Neural cell (in vitro differentiated cells): ENCODE data around the gene RASA4. TPM values are rescaled to one million over a fixed set of nuclear protein-coding genes. Genes with fewer than 3 reads are reported as not detected.
"Not testable (repeated sequence)": the region's sequence is repeated elsewhere in the genome, so short reads cannot be mapped to it uniquely, and the experiment has no call there.

Source experiments
- H2AFZ ChIP-seq: fragments of 200-600, 300-800 bp; sonication (generic), shearing (Covaris generic); 2 replicates; pipeline ENCODE4 v1.6.0; 2014; ENCODE audit warnings: low read depth, mild to moderate bottlenecking, antibody characterized with exemption, low read length, moderate library complexity
- H3F3A ChIP-seq: fragments of 200-600 bp; shearing (Covaris generic); 2 replicates; pipeline ENCODE4 v1.6.1; 2016; ENCODE audit warnings: mild to moderate bottlenecking, moderate library complexity, mixed read lengths, antibody characterized with exemption, low read length; ENCODE audit not compliant: insufficient read depth, poor library complexity, severe bottlenecking
- H3K27ac ChIP-seq: fragments of 200-600, 300-800 bp; sonication (generic), shearing (Covaris generic); 2 replicates; pipeline ENCODE4 v1.5.1; 2014; ENCODE audit warnings: mild to moderate bottlenecking, low read length, moderate library complexity
- H3K27me3 ChIP-seq: fragments of 300-800, 200-600 bp; sonication (generic), shearing (Covaris generic); 2 replicates; pipeline ENCODE4 v1.6.0; 2014; ENCODE audit warnings: mild to moderate bottlenecking, low read depth, low read length, moderate library complexity; ENCODE audit not compliant: insufficient read depth
- H3K36me3 ChIP-seq: fragments of 300-800, 200-600 bp; sonication (generic), shearing (Covaris generic); 2 replicates; pipeline ENCODE4 v1.5.1; 2014; ENCODE audit warnings: mild to moderate bottlenecking, antibody characterized with exemption, low read length, moderate library complexity; ENCODE audit not compliant: insufficient read depth
- H3K4me2 ChIP-seq: fragments of 300-800, 200-600 bp; sonication (generic), shearing (Covaris generic); 2 replicates; pipeline ENCODE4 v1.6.0; 2014; ENCODE audit warnings: mild to moderate bottlenecking, low read length
- H3K4me3 ChIP-seq: fragments of 300-800, 200-600 bp; sonication (generic), shearing (Covaris generic); 2 replicates; pipeline ENCODE4 v1.5.1; 2014; ENCODE audit warnings: mild to moderate bottlenecking, low read length, moderate library complexity
- H3K79me2 ChIP-seq: fragments of 200-600 bp; shearing (Covaris generic); replicated peaks from 2 replicates; pipeline ENCODE4 v1.6.0; 2014; ENCODE audit warnings: mild to moderate bottlenecking, low read length, moderate library complexity; ENCODE audit not compliant: insufficient read depth
- H3K9ac ChIP-seq: fragments of 300-800, 200-600 bp; sonication (generic), shearing (Covaris generic); 2 replicates; pipeline ENCODE4 v1.6.1; 2016; ENCODE audit warnings: mild to moderate bottlenecking, low read length, mixed read lengths
- H3K9me2 ChIP-seq: fragments of 200-600 bp; shearing (Covaris generic); 2 replicates; pipeline ENCODE4 v1.6.1; 2016; ENCODE audit warnings: mild to moderate bottlenecking, low read length, mixed read lengths; ENCODE audit not compliant: insufficient read depth
- H3K9me3 ChIP-seq: fragments of 200-600, 300-800 bp; sonication (generic), shearing (Covaris generic); 2 replicates; pipeline ENCODE4 v1.6.1; 2016; ENCODE audit warnings: mild to moderate bottlenecking, mixed run types, low read length, moderate library complexity, mixed read lengths
- H4K20me1 ChIP-seq: fragments of 200-600 bp; shearing (Covaris generic); 2 replicates; pipeline ENCODE4 v1.6.1; 2016; ENCODE audit warnings: mild to moderate bottlenecking, mixed run types; ENCODE audit not compliant: insufficient read depth
- polyA plus RNA-seq: library from polyadenylated mRNA; depleted of rRNA; stranded (reverse); fragments of >200 nt; gene quantifications from 2 replicates; pipeline ENCODE4 v1.2.3, GENCODE V29; 2014

Gene RASA4
- polyA plus RNA-seq, 1 donor from 2014 or later, result 151 TPM

DNA sequence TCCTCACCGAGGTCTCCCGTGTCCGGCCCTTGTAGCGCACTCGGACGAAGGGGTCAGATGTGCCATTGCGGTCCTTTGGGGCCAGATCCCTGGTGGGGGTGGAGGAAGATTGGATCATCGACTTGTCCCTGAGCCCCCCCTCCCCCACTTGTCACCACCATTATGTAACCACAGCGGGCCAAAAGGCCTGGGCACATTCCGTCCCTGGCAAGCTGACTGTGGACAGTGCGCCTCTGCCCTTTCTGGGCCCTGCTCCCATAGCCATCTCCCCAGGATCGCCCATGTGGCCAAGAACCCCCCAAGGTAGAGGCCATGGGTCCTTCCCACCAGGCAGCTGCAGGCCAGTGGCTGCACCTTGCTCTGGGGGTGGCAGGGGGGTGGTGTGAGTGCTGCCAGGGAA is 14.2 kb downstream of the RASA4 start:
- not testable (repeated sequence) for H3K27ac ChIP-seq, H3K4me2 ChIP-seq, H2AFZ ChIP-seq, H3K36me3 ChIP-seq, H3K79me2 ChIP-seq, H3K4me3 ChIP-seq, H4K20me1 ChIP-seq, H3K9me2 ChIP-seq, H3K9me3 ChIP-seq, H3K9ac ChIP-seq, H3F3A ChIP-seq, H3K27me3 ChIP-seq

DNA sequence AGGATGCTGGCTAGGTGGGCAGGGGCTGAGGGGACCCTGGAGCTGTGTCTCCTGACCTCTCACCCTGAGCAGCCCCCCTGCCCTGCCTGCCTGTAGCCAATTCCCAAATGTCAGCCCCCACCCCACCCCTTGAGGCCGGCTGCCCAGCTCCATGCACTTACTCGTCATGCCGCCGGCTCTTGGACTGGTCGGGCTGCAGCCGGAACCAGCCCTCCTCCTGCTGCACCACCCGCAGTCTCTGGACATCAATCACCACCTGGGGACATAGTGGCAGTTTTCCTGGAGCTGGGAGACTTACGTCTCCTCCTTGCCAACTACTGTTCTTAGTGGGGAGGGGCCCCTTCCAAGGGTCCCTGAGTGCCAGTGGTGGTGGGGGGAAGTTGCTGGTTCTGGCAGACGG is 16.9 kb downstream of the RASA4 start:
- not testable (repeated sequence) for H3F3A ChIP-seq, H2AFZ ChIP-seq, H4K20me1 ChIP-seq, H3K9ac ChIP-seq, H3K4me3 ChIP-seq, H3K36me3 ChIP-seq, H3K27ac ChIP-seq, H3K4me2 ChIP-seq, H3K9me3 ChIP-seq, H3K9me2 ChIP-seq, H3K27me3 ChIP-seq, H3K79me2 ChIP-seq

DNA sequence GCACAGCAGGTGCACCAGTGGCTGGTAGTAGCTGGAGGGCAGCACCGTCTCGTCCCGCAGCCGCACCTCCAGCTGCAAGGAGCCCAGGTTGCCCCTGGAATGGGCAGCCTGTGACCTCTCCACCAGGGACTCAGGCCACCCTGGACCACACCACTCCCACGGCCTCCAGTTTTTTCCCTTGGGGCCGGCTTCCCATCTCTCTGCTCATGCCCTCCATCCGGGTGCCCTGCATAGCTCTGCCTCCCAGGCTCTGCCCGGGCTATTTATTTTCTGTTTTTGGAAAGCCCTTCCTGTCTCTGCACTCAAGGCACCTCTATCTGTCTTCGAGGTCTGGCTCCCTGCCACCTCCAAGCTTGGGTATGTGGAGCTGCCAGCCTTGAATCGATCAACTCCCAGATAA is 20.5 kb downstream of the RASA4 start:
- H3K9ac ChIP-seq, H2AFZ ChIP-seq, H3K4me3 ChIP-seq, H3K79me2 ChIP-seq, H4K20me1 ChIP-seq, H3K36me3 ChIP-seq, H3K9me2 ChIP-seq, H3K27me3 ChIP-seq, H3K27ac ChIP-seq, H3F3A ChIP-seq, H3K4me2 ChIP-seq, H3K9me3 ChIP-seq: not testable (repeated sequence)

DNA sequence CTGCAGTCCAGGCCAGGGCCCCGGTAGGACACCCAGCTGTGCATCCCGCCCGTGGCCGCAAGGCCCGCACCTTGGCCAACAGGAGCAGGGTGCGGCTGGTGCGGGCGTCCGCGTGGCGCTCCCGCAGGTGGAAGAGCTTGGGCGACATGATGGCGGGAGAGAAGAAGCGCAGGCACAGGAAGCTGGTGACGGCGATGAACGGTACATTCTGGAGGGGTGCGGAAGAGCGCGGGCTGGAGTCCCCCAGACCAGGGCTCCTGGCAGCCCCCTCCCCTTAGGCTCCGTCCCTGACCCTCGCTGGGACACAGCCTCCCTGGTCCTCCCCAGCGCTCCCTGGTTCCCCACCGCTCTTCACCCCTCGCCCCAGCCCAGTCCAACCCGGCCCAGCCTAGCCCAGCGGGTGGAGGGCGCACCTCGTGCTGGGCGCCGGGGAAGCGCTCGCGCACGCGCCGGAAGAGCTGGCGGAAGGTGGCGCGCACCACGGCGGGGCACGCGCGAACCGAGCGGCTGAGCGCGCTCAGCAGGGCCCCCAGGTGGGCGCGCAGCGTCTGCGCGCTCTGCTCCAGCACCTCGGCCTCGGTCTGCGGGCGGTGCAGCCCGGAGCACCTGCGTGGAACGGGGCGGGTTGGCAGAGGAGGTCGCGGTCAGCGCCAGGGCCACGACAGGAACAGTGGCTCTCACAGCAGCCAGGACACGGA is 22.8 kb downstream of the RASA4 start:
- not testable (repeated sequence) for H3K9me2 ChIP-seq, H3F3A ChIP-seq, H3K79me2 ChIP-seq, H3K27me3 ChIP-seq, H3K4me3 ChIP-seq, H3K9ac ChIP-seq, H3K27ac ChIP-seq, H2AFZ ChIP-seq, H3K36me3 ChIP-seq, H3K4me2 ChIP-seq, H4K20me1 ChIP-seq, H3K9me3 ChIP-seq

DNA sequence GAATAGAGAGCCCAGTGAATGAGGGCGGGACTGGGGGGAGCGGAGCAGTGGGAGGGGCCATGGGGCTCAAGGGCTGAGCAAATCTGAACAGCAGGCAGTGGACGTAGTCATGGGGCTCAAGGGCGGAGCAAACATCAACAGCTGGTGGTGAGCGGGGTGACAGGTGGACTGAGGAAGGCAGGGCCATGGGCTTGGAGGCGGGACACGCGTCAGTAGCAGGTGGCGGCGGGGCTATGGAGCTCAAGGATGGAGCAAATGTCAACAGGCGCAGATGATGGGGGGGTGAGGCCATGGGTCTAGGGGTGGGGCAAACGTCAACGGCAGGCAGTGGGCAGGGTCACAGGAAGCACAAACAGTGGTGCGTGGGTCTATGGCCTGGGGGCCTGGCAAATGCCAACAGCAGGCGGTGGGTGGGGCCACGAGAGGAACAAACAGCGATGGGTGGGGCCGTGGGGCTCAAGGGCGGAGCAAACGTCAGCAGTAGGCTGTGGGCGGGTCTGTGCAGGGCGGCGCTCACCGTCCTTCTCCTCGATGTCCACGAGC is 24.0 kb downstream of the RASA4 start:
- not testable (repeated sequence) for H3K4me2 ChIP-seq, H4K20me1 ChIP-seq, H3K27me3 ChIP-seq, H3K27ac ChIP-seq, H3K9me2 ChIP-seq, H3F3A ChIP-seq, H3K9ac ChIP-seq, H3K9me3 ChIP-seq, H2AFZ ChIP-seq, H3K36me3 ChIP-seq, H3K79me2 ChIP-seq, H3K4me3 ChIP-seq

DNA sequence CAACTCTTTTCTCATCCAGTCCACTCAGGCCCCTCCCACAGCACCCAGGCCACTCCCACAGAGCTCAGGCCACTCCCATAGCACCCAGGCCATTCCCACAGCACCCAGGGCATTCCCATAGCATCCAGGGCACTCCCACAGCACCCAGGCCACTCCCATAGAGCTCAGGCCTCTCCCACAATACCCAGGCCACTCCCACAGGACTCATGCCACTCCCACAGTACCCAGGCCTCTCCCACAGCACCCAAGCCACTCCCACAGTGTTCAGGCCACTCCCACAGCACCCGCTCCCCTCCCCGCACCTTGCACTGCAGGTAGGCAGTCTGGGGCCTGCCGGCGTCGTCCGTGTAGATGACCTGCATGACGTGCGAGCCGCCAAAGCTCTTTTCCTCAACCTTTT is 26.7 kb downstream of the RASA4 start:
- not testable (repeated sequence) for H3K4me2 ChIP-seq, H3K9me2 ChIP-seq, H3K27ac ChIP-seq, H2AFZ ChIP-seq, H3F3A ChIP-seq, H4K20me1 ChIP-seq, H3K79me2 ChIP-seq, H3K9ac ChIP-seq, H3K36me3 ChIP-seq, H3K9me3 ChIP-seq, H3K4me3 ChIP-seq, H3K27me3 ChIP-seq

DNA sequence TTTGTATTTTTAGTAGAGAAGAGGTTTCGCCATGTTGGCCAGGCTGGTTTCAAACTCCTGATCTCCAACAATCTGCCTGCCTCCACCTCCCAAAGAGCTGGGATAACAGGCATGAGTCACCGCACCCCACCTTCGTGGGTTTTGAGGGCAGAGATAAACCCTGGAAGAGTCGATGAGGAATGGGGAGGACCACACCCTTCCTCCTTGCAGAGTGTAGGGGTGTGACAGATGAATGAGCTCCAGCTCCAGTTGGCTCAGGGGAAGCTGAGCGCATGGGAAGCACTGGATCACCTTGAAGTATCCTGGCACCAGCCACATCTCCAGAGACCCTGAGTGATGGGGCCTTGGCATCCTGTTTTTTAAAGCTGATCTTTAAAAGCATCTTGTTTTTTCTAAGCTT is 33.1 kb downstream of the RASA4 start:
- H3K4me3 ChIP-seq, H3K9me3 ChIP-seq, H3F3A ChIP-seq, H3K27me3 ChIP-seq, H4K20me1 ChIP-seq, H3K36me3 ChIP-seq, H3K9me2 ChIP-seq, H3K4me2 ChIP-seq, H3K9ac ChIP-seq, H3K79me2 ChIP-seq, H2AFZ ChIP-seq, H3K27ac ChIP-seq: not testable (repeated sequence)

DNA sequence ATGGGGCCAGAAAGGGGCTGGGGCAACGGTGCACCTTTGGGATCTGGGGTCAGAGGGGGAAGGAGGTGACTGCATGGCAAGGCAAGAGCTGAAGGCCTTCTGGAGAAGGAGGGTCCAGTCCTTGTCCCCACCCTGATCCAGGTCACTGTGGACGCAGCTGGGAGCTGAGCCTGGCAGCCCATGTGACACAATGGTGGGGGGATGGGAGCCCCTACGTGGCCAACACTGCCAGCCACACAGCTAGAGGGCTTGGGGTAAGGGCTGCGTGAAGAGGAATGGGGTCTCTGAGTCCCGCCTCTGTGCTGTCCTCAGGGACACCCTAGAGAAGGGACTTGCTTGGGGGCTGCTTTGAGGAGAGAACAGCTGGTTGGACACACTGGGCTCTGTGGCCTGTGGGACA is 34.8 kb downstream of the RASA4 start:
- not testable (repeated sequence) for H3F3A ChIP-seq, H3K4me2 ChIP-seq, H3K27ac ChIP-seq, H3K36me3 ChIP-seq, H2AFZ ChIP-seq, H3K9me3 ChIP-seq, H3K9ac ChIP-seq, H3K79me2 ChIP-seq, H3K4me3 ChIP-seq, H4K20me1 ChIP-seq, H3K27me3 ChIP-seq, H3K9me2 ChIP-seq
